ENCODE measurements around the gene ARAP2. TPM values are rescaled to one million over a fixed set of nuclear protein-coding genes. Genes with fewer than 3 reads are reported as not detected.

The ARAP2 gene
- total and polyA plus RNA-seq, 2 of the 13 experiments (the other 11 are each of a cell fraction or from before 2014, with no cell fraction given): 0.37 to 1.4 TPM

DNA sequence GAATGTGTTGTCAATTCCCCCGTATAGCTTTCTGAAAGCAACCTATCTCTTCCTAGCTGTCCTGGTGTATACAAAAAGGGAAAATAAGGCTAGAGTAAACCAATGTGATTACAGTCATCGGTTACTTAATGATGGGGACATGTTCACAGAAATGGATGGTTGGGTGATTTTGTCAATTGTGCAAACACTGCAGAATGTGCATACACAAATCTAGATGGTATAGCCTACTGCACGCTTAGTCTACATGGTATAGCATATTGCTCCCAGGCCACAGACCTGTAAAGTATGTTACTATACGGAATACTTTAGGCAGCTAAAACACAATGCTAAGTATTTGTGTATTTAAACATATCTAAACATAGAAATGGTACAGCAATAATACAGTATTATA, 42.2 kb upstream of the ARAP2 start (continued):
- no peak for TF ChIP-seq MAFF (IDR thresholded peaks at IDR 0.05; ENCODE audit: low read depth, low read length)

DNA sequence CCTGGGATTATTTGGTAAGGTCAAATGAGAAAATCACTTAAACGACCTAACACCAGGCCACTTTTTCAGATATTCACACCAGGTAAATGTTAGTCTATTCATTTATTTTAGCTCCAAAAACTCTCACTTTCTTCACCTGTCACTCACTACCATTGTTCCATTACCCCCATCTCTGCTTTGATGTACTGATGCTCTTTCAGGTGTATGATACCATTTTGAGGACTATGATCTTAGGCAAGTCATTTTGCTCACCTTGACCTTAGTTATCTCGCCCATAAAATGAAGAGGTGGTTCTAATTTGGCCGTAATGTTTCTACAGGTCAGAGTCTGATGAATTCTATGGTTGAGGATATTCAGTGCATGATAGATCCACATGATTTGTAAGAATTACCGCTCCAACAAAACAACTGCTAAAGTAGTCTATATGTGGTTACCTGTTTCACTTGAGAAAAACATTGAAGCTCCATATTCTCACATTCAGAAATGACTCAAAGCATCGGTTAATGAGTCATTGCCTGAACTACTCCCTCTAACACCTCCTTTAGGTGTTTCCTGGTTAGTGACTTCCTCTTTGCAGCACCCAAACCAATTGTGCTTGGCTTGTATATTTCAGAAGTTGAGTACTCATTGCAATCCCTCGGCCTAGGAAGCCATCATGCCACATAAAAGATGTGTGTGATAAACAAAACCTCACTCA, 41.6 kb upstream of the ARAP2 start:
- Histone ChIP-seq H3K36me3 (replicated peaks in 1 of 2; ENCODE audit: control insufficient read depth in 1 of 2, insufficient read depth in 2 of 2, low read length in 2 of 2) (no peaks in the 10 kb centered on the region), H3K79me2 (ENCODE audit: insufficient read depth, low read length) (no peaks in the 10 kb centered on the region), H2AFZ (ENCODE audit: low read length) (no peak overlapping the region), H3K4me3 (replicated peaks in 1 of 3; ENCODE audit: insufficient read depth in 1 of 3, low read depth in 2 of 3, low read length in 3 of 3) (no peak overlapping the region), H4K20me1 (ENCODE audit: insufficient read depth, low read length) (no peaks in the 10 kb centered on the region), H3K9ac (ENCODE audit: insufficient read depth, low read depth, low read length) (no peak overlapping the region), H3K9me3 (ENCODE audit: low read length) (no peaks in the 10 kb centered on the region), H3K4me2 (ENCODE audit: low read depth, low read length) (no peak overlapping the region), H3K27ac (ENCODE audit: extremely low read length, insufficient read depth, low read length) (no peak overlapping the region), H3K4me1 (ENCODE audit: insufficient read depth, low read length) (no peaks in the 10 kb centered on the region), H3K27me3 (ENCODE audit: control insufficient read depth in 1 of 2, insufficient read depth in 2 of 2, low read length in 2 of 2) (no peaks in the 10 kb centered on the region)
- in situ Hi-C loops (cut with HindIII; ENCODE audit: extremely low pct_ligation_motif_present, low pct_unique_long_range_greater_than_20kb) (no loop called here), intact Hi-C loops (cut with micrococcal nuclease; ENCODE audit: unreplicated experiment) (no loop called here)
- no TSS peak for BruUV-seq (replicated peaks)
- ChIA-PET POLR2A (no interaction called here), CTCF (ENCODE audit: low intra/inter-chr PET ratio, low total read pairs) (no interaction called here)
- FAIRE-seq (no peak), ATAC-seq (no peak), DNase-seq (ENCODE audit: low spot score) (no peak)
- 8% methylated on average over 6 of the region's 6 CpGs for WGBS (ENCODE audit: low lambda C conversion rate)
- TF ChIP-seq AGO2 (optimal IDR thresholded peaks at IDR 0.05; ENCODE audit: low read depth, low read length) (no peak), GATAD1 (CRISPR knock-in tag; IDR thresholded peaks at IDR 0.05) (no peak), ZNF496 (CRISPR knock-in tag; IDR thresholded peaks at IDR 0.05; ENCODE audit: insufficient replicate concordance) (no peak), ZGPAT (CRISPR knock-in tag; IDR thresholded peaks at IDR 0.05) (no peak), ARNT2 (CRISPR knock-in tag; IDR thresholded peaks at IDR 0.05; ENCODE audit: low read depth) (no peak), NPAS2 (CRISPR knock-in tag; IDR thresholded peaks at IDR 0.05; ENCODE audit: borderline replicate concordance) (no peak), FOXC1 (CRISPR knock-in tag; IDR thresholded peaks at IDR 0.05; ENCODE audit: borderline replicate concordance) (no peak), POLR2AphosphoS5 (IDR thresholded peaks at IDR 0.05; ENCODE audit: low read depth, low read length) (no peak), ERF (CRISPR knock-in tag; IDR thresholded peaks at IDR 0.05) (no peak), LCORL (IDR thresholded peaks at IDR 0.05) (no peak), LCORL (CRISPR knock-in tag; IDR thresholded peaks at IDR 0.05) (no peak)
- TF ChIP-seq, protein P1, sequence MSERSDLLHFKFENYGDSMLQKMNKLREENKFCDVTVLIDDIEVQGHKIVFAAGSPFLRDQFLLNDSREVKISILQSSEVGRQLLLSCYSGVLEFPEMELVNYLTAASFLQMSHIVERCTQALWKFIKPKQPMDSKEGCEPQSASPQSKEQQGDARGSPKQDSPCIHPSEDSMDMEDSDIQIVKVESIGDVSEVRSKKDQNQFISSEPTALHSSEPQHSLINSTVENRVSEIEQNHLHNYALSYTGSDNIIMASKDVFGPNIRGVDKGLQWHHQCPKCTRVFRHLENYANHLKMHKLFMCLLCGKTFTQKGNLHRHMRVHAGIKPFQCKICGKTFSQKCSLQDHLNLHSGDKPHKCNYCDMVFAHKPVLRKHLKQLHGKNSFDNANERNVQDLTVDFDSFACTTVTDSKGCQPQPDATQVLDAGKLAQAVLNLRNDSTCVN (CRISPR knock-in tag; IDR thresholded peaks at IDR 0.05; ENCODE audit: borderline replicate concordance): no peak
- TF ChIP-seq, protein P2, sequence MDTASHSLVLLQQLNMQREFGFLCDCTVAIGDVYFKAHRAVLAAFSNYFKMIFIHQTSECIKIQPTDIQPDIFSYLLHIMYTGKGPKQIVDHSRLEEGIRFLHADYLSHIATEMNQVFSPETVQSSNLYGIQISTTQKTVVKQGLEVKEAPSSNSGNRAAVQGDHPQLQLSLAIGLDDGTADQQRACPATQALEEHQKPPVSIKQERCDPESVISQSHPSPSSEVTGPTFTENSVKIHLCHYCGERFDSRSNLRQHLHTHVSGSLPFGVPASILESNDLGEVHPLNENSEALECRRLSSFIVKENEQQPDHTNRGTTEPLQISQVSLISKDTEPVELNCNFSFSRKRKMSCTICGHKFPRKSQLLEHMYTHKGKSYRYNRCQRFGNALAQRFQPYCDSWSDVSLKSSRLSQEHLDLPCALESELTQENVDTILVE (CRISPR knock-in tag; IDR thresholded peaks at IDR 0.05): no peak
